ENCODE results near the gene ZNF407. TPM values are rescaled to one million over a fixed set of nuclear protein-coding genes. Genes with fewer than 3 reads are reported as not detected.

Gene ZNF407
- total and polyA plus RNA-seq, 4 donors, result 1.9 to 16.5 (median 6.6) TPM

- TF ChIP-seq RXRA (IDR thresholded peaks at IDR 0.05) (no peak), HNF4G (IDR thresholded peaks at IDR 0.05) (no peak), TAF1 (conservative IDR thresholded peaks at IDR 0.05) (no peak), ZBTB33 (IDR thresholded peaks at IDR 0.05) (no peak), JUND (IDR thresholded peaks at IDR 0.05) (no peak), ATF3 (IDR thresholded peaks at IDR 0.05) (no peak)
Measured at GRCh38 chr18:75105551-75106254, 508.0 kb downstream of the ZNF407 start (continued).

- Histone ChIP-seq H3K4me3 (ENCODE audit: low read depth in 1 of 3, low read length in 3 of 3) (no peak overlapping the region), H3K27ac (ENCODE audit: low read depth in 1 of 2, low read length in 2 of 2) (no peak overlapping the region), H3K27me3 (ENCODE audit: control insufficient read depth in 4 of 4, insufficient read depth in 4 of 4, low read length in 3 of 4) (no peaks in the 10 kb centered on the region), H3K9ac (ENCODE audit: low read depth in 1 of 2, low read length in 2 of 2) (no peak overlapping the region), H3K36me3 (ENCODE audit: control insufficient read depth in 4 of 4, insufficient read depth in 3 of 4, low read depth in 1 of 4, low read length in 3 of 4) (no peaks in the 10 kb centered on the region), H3K9me3 (ENCODE audit: control insufficient read depth in 4 of 4, low read length in 3 of 4) (no peaks in the 10 kb centered on the region), H3K4me1 (ENCODE audit: control insufficient read depth in 4 of 4, insufficient read depth in 4 of 4, low read length in 3 of 4) (no peaks in the 10 kb centered on the region)
- 86% methylated on average over 13 of the region's 13 CpGs for WGBS
- peak; percentile 25 for DNase-seq (ENCODE audit: low spot score)
- TF ChIP-seq RXRA (IDR thresholded peaks at IDR 0.05), result no peak
- no peak for TF ChIP-seq REST (IDR thresholded peaks at IDR 0.05)
- no peak for TF ChIP-seq SP1 (IDR thresholded peaks at IDR 0.05)
- TF ChIP-seq NR2F2 (IDR thresholded peaks at IDR 0.05), result no peak
- TF ChIP-seq RAD21 (IDR thresholded peaks at IDR 0.05), result no peak
- TF ChIP-seq HNF4A (conservative IDR thresholded peaks at IDR 0.05), result no peak
- TF ChIP-seq FOXA2 (IDR thresholded peaks at IDR 0.05), result no peak
- TF ChIP-seq GABPA (IDR thresholded peaks at IDR 0.05 in 1 of 2, conservative IDR thresholded peaks at IDR 0.05 in 1 of 2), result no peak
- no peak for TF ChIP-seq ZBTB33 (IDR thresholded peaks at IDR 0.05)
- no peak for TF ChIP-seq MAX (IDR thresholded peaks at IDR 0.05)
- no peak for TF ChIP-seq JUND (IDR thresholded peaks at IDR 0.05)
- no peak for TF ChIP-seq EGR1 (IDR thresholded peaks at IDR 0.05; ENCODE audit: low read depth in 2 of 2)
- TF ChIP-seq HNF4G (IDR thresholded peaks at IDR 0.05), result no peak
Measured at GRCh38 chr18:75106746-75107145, 509.1 kb downstream of the ZNF407 start.
